GM19043 (cell line): ENCODE measurements around the gene AGAP1.

ENCODE experiments used
- ATAC-seq: cut with Tn5 transposase; IDR thresholded peaks from one replicate; pipeline ENCODE4 v1.9.1; 2021; ENCODE audit warnings: low read depth; ENCODE audit not compliant: unreplicated experiment

Gene AGAP1

GRCh38 chr2:235825946-235826345, 332.1 kb downstream of the AGAP1 start:
- no peak for ATAC-seq

GRCh38 chr2:235826826-235827225, 333.0 kb downstream of the AGAP1 start:
- ATAC-seq = no peak

DNA sequence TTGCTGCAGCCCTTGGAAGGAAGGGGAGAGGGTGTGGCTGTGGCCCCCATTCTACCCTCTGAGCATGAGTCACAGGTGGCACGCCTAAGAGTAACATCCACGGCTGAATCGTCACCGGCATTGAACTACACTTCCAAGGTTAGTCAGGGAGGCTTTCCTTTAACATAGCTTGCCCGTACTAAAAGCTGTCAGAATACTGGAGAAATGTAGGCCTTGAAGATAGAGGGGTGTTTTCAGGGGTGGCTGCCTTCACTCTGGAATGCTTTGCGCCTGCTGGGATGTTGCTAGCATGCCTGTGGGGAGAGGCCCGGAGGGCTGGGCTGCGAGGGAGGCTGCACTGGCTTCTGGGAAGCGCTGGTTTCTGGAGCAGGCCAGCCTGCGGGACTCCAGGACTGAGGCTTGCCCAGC, 333.7 kb downstream of the AGAP1 start:
- ATAC-seq = no peak

GRCh38 chr2:235829726-235830125, 335.9 kb downstream of the AGAP1 start:
- no peak for ATAC-seq

DNA sequence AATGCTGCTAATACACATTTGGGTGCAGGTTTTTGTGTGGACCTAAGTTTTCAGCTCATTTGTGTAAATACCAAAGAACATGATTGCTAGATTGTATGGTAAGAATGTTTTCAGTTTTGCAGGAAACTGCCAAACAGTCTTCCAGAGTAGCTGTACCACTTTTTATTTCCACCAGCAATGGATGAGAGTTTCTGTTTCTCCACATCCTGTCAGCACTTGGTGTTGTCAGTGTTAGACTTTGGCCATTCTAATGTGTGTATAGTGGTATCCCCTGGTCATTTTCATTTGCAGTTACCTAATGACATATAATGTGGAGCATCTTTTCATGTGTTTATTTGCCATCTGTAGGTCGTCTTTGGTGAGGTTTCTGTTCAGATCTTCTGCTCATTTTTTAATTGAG, 337.9 kb downstream of the AGAP1 start:
- no peak for ATAC-seq

- no peak for ATAC-seq
Measured at GRCh38 chr2:235832941-235833340, 339.1 kb downstream of the AGAP1 start.

DNA sequence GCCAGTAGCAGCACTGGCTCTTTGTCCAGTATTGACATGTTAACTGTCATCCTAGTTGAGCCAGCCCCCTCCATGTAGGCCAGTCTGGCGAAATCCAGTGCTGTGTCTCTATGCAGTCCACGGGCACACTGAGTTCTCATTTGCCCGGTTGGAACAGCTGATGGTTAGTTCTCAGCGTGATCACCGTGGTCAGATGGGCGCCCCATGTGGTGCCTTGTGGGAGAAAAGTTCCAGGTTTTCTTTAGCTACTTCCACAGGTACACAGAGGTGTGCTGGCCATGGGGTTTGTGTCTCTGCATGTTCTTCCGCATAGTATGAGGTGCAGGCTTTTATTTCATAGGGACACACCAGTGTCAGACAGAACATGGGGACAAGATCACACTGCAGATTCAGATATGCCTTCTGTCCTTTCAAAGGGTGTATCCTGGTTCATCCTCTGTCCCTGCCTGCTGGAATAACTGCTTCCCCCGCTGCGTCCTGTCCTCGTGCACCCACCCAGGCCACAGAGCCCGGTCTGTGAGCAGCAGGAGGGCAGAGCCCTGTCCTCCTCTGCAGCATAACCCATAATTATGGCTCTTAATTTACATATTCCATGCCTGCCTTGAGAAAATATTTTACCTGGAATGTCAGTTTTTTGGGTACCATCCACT, 340.3 kb downstream of the AGAP1 start:
- no peak for ATAC-seq

DNA sequence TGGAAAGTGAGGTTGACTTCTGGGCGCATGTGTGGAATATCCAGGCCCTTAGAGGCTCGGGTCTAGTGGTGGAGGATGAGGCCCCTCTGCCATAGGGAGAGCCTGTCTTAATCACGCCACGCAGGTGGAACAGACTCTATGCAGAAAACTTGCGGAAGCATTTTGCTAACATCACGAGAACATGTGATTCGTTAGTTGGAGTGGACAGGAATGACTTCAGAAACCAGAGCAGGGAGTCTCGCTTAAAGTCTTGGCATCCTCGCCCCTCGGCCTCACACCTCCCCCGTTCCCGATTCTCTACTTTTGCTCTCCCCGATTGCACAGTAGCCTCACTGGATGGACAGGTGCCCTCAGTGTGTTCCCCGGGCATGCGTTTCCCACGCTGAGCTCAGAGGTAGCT, 340.9 kb downstream of the AGAP1 start:
- ATAC-seq = no peak

DNA sequence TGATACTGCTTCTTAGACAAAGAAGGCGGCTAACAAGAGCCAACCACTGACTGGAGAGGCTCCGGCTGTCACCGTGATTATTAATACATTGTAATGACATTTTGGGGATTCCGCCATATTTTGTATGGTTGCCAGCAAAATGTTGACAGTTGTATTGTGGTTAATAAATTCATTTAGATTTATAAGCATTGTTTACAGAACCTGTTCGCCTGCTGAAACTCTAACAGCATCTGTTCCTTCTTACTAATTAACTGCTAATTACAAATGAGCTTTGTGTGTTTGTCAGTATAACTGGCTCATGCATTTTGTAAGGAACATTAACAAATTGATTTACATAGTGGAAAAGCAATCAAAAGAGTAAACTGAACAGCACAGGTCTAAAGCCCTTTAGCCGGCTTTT, 342.0 kb downstream of the AGAP1 start:
- no peak for ATAC-seq

DNA sequence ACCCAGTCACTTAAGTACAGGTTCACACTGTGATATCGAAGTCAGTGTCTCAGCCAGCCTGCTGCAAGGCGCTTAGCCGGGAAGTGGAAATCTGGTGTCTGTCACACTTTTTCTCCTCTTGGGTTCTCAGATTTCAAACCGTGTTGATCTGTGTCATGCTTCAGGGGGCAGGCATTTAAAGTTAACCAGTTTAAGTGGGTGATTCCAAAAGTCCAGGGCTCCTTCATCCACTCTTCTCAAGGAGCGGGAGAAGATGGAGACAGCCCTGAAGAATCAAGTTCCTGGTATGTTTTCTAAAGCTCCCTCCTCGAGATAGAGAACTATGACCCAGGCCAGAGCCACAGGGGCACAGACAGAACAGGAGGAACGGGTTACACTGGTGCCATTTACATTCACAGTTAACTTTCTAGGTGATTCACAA, 342.7 kb downstream of the AGAP1 start:
- ATAC-seq = no peak

GRCh38 chr2:235839226-235839625, 345.4 kb downstream of the AGAP1 start:
- ATAC-seq = no peak

GRCh38 chr2:235839974-235840373, 346.1 kb downstream of the AGAP1 start:
- ATAC-seq = no peak

DNA sequence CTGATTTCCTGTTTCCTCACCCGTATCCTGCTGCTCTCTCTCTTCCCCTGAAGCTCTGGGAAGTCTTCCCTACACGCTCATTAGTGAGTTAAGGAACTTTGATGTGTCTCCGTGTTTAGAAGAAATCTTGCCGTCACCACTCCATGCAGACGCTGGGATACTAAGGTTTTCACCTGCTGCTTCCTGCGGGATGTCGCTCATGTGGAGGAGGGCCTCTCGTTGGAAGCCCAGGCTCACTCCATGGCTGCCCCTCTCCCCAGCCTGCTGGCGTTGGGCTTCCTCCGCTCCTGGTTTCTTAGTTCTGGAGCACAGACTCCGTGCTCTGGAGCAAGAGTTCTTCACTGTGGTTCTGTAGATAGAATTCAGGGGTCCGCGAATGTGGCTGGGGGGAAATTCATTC, 348.0 kb downstream of the AGAP1 start:
- no peak for ATAC-seq

DNA sequence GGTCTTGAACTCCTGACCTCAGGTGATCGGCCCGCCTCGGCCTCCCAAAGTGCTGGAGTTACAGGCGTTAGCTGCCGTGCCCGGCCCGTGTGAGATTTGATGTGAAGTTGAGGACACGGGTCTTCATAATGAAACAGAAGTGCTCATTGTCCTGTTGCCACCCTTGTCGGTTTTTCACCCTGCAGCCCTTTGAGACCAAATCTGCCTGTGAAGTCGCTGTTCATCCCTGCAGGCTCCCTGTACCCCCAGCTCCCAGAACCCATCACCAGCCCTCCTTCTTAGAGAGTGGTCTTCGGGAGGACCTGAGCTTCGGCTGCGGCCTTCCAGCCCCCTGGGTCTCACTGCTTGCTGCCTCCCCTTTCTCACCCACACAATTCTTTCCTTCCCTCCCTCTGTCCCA, 349.1 kb downstream of the AGAP1 start:
- ATAC-seq = no peak

DNA sequence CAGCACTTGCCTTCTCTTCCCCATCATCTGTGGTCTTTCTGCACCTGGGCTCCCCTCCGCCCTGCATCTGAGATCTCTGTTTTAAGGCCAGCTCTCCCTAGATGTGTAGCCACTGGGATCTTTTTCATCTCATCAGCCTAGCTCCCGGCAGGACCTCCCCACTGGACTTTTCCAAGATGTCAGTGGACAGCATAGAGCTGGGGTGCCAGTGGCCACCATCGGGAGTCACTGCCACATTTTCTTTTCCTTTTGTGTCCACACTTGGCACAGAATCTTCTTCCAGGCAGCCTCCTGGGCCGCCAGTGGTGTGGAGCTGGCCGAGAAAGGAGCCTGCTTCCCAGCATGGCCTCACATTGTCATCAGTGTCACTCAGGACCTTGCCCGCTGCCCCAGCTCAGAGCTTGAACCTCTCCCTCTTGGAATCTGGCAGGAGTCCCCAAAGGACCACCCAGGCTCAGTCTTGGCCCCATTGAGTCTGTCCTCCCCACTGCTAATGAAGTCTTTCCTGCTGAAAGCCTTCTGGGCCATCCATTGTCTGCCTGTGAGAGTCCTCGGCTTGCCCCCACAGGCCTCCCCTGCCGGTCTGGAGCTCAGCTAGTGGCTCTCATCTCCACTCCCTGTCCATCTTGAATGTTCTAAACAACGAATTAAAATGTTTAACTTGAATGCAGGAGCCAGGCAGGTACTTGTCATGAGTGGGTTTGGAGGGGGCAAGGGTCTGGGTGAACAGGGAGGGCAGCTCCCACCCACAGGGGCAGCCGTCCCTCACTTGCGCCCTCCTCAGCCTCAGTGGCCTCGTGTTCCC, 349.9 kb downstream of the AGAP1 start:
- no peak for ATAC-seq

DNA sequence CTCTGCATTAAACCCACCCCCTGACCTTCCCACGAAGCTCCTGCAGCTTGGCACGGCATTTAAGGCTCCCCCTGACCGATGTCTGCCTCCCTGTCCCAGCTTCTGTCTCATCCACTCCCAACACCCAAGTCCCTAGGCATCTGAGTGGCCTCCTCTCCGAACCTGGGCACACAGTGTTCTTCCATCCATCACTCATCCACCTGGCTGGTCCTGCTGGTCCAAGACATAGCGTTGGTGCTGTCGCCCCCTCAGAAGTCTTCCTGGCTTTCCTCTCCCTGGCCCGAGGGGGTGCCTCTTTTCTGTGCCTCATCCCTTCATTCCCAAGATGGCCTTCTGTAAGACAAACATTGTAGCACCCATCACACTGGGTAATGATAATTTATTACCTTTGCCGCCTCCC, 350.7 kb downstream of the AGAP1 start:
- ATAC-seq = no peak

DNA sequence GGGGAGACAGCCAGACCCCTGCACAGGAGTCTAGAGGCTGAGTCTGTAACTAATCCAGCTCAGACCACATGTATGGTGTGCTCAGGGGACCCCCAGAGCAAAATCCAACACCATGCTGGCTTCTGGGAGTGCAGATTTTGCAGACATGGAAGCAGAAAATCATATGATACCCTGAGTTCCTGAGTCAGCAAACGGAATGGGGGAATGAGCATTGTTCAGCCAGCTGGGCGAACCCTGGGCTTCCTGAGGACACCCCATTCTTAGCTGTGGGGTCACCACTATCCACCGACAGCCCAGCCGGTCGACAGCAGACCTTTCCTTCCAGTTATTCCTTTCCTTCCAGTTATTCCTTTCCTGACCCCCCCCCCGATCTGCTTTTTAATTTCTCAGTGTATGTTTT, 351.4 kb downstream of the AGAP1 start:
- no peak for ATAC-seq

DNA sequence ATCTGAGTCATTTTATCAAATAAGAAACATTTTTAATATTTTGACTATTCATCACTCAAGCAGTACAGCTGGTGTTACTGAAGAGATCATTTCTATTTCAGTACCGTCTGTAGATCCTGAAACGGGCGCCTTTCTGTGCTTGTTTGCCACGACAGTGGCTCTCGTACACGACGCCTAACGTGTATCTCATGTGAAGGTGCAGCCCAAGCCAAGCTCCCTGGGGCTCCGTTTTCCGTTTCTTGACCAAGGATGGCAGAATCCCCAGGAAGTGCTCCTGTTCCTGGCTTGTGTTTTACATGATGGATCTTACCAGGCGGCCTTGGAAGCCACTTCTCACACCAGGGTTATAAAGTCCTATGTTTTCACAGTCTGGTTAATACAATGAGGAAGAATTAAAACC, 353.7 kb downstream of the AGAP1 start:
- no peak for ATAC-seq

DNA sequence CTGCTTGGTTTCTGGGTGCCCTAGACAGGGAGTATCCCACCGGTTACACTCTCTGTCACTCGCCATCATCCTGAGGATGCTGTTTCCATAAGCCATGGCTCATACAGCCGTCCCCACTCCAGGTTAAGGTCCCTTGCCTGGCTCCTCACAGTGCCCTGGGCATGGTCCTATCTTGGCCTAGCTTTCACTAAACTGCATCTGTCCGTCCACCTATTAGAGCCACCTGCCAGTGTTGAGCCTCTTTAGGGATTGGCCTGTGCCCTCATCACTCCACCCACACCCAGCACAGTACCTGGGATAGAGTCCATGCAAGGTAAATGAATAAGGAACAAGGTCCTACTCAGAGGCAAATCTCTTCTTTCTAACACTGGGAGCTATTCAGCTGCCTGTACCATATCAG, 354.2 kb downstream of the AGAP1 start:
- ATAC-seq = no peak

- no peak for ATAC-seq
Measured at GRCh38 chr2:235848946-235849345, 355.1 kb downstream of the AGAP1 start.

DNA sequence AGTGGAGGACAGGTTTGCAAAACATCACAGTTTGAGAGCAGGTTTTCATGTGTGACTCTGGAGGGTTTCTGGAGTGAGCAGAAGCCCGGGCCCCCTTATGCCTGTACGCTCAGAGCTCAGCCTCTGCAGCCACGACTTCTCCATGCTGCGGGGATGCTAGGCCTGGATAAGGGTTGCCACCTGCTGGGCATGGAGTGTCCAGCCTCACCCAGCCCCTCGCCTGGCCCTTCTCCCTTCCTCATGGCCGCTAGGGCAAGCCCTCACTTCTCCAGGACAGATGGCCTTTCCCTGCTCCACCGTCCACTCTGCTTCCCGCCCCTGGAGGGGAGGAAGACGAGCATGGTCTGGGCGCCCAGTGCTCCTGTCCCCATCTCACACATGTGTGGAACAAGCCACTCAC, 355.6 kb downstream of the AGAP1 start:
- no peak for ATAC-seq

- ATAC-seq = no peak
Measured at GRCh38 chr2:235850289-235850688, 356.4 kb downstream of the AGAP1 start.
